ENCODE measurements around the gene ATG9A.
"Not testable (repeated sequence)": the region's sequence is repeated elsewhere in the genome, so short reads cannot be mapped to it uniquely, and the experiment has no call there.

Gene ATG9A

GRCh38 chr2:219229305-219230058 lies at the start of gene ATG9A, which contains the start of gene ANKZF1:
ATG9A (minus strand) TSS chr2:219229636; CDS start chr2:219228024, 1,612 bp downstream.
ANKZF1 (plus strand) TSS chr2:219229806; CDS start chr2:219230258, 452 bp downstream.
- peak; percentile 95 for DNase-seq (ENCODE audit: extremely low spot score, insufficient read length, low read depth)
- FAIRE-seq = peak; percentile 100

- FAIRE-seq (no peak), DNase-seq (ENCODE audit: extremely low spot score, insufficient read length, low read depth) (no peak)
Measured at GRCh38 chr2:219278655-219279150, 49.3 kb upstream of the ATG9A start.

- DNase-seq (ENCODE audit: extremely low spot score, insufficient read length, low read depth) (peak; percentile 62), FAIRE-seq (no peak)
Measured at GRCh38 chr2:219277703-219278654, 48.5 kb upstream of the ATG9A start.

- FAIRE-seq = no peak
- no peak for DNase-seq (ENCODE audit: extremely low spot score, insufficient read length, low read depth)
Measured at GRCh38 chr2:219274361-219274921, 45.0 kb upstream of the ATG9A start.

- FAIRE-seq (no peak), DNase-seq (ENCODE audit: extremely low spot score, insufficient read length, low read depth) (no peak)
Measured at GRCh38 chr2:219273937-219274336, 44.5 kb upstream of the ATG9A start.

GRCh38 chr2:219272995-219273394 lies 43.6 kb upstream of the ATG9A start:
- DNase-seq (ENCODE audit: extremely low spot score, insufficient read length, low read depth) (no peak), FAIRE-seq (no peak)

- FAIRE-seq (no peak), DNase-seq (ENCODE audit: extremely low spot score, insufficient read length, low read depth) (no peak)
Measured at GRCh38 chr2:219272356-219272755, 42.9 kb upstream of the ATG9A start.

GRCh38 chr2:219271021-219271420 lies 41.6 kb upstream of the ATG9A start:
- no peak for FAIRE-seq

GRCh38 chr2:219270055-219270372 lies 40.6 kb upstream of the ATG9A start:
- FAIRE-seq (no peak), DNase-seq (ENCODE audit: extremely low spot score, insufficient read length, low read depth) (no peak)

More at GRCh38 chr2:219271021-219271420, 41.6 kb upstream of the ATG9A start:
- no peak for DNase-seq (ENCODE audit: extremely low spot score, insufficient read length, low read depth)

GRCh38 chr2:219269362-219270054 lies 40.1 kb upstream of the ATG9A start:
- FAIRE-seq (no peak), DNase-seq (ENCODE audit: extremely low spot score, insufficient read length, low read depth) (no peak)

GRCh38 chr2:219268294-219268693 lies 38.9 kb upstream of the ATG9A start:
- FAIRE-seq = no peak
- DNase-seq (ENCODE audit: extremely low spot score, insufficient read length, low read depth) = no peak

- DNase-seq (ENCODE audit: extremely low spot score, insufficient read length, low read depth) (no peak), FAIRE-seq (no peak)
Measured at GRCh38 chr2:219266886-219267285, 37.5 kb upstream of the ATG9A start.

GRCh38 chr2:219266232-219266631 lies 36.8 kb upstream of the ATG9A start:
- FAIRE-seq = no peak
- no peak for DNase-seq (ENCODE audit: extremely low spot score, insufficient read length, low read depth)

- FAIRE-seq (no peak), DNase-seq (ENCODE audit: extremely low spot score, insufficient read length, low read depth) (no peak)
Measured at GRCh38 chr2:219261024-219261855, 31.8 kb upstream of the ATG9A start.

GRCh38 chr2:219258942-219259341 lies 29.5 kb upstream of the ATG9A start:
- FAIRE-seq; DNase-seq (ENCODE audit: extremely low spot score, insufficient read length, low read depth): not testable (repeated sequence)

- FAIRE-seq (peak; percentile 69), DNase-seq (ENCODE audit: extremely low spot score, insufficient read length, low read depth) (no peak)
Measured at GRCh38 chr2:219254590-219255201, 25.3 kb upstream of the ATG9A start.

GRCh38 chr2:219253753-219254589 lies 24.5 kb upstream of the ATG9A start, which contains the start of gene TUBA4A:
TUBA4A (minus strand) TSS chr2:219253918; CDS start chr2:219253858, 60 bp downstream.
- DNase-seq (ENCODE audit: extremely low spot score, insufficient read length, low read depth) (peak; percentile 94), FAIRE-seq (peak; percentile 87)

All from GM18507 (cell line).